Transverse colon (tissue), 4 donors: ENCODE data around the gene ZNF844. TPM values are rescaled to one million over a fixed set of nuclear protein-coding genes. Genes with fewer than 3 reads are reported as not detected.
"Not testable (repeated sequence)": the region's sequence is repeated elsewhere in the genome, so short reads cannot be mapped to it uniquely, and the experiment has no call there.

Source experiments
- DNase-seq: peaks from one replicate; pipeline ENCODE4 v3.0.0-alpha.2; 2019
- H3K27ac ChIP-seq, 4 donors: fragments of 200-600 bp; sonication (generic); 2 replicates each; pipeline ENCODE4 v1.5.1; 2016 to 2018; ENCODE audit warnings: inconsistent platforms in 4 of 4
- H3K27me3 ChIP-seq: fragments of 200-600 bp; sonication (generic); 2 replicates; pipeline ENCODE4 v1.5.1; 2017; ENCODE audit warnings: inconsistent platforms
- H3K36me3 ChIP-seq, 4 donors: fragments of 200-600 bp; sonication (generic); 2 replicates each; pipeline ENCODE4 v1.5.1; 2017 to 2019; ENCODE audit warnings: inconsistent platforms in 4 of 4
- H3K4me1 ChIP-seq, 4 donors: fragments of 200-600 bp; sonication (generic); 2 replicates each; pipeline ENCODE4 v1.5.1; 2017 to 2020; ENCODE audit warnings: inconsistent platforms in 4 of 4
- H3K4me3 ChIP-seq, 4 donors: fragments of 200-600 bp; sonication (generic); 1 replicate in 1 of 4; 2 replicates in 3 of 4; pipeline versions ENCODE4 v1.5.1 to v1.6.1; 2017 to 2019; ENCODE audit warnings: inconsistent platforms in 4 of 4
- H3K9me3 ChIP-seq, 2 donors: fragments of 200-600 bp; sonication (generic); 2 replicates each; pipeline ENCODE4 v1.5.1; 2017 to 2019; ENCODE audit warnings: inconsistent platforms in 2 of 2
- CTCF ChIP-seq, 5 experiments: fragments of 200-600 bp in 3 of 5; fragments of 450-650 bp in 2 of 5; sonication (generic) in 3 of 5; IDR thresholded peaks; 1 replicate in 2 of 5; 2 replicates in 3 of 5; pipeline ENCODE4 v1.5.1; 2016 to 2017; ENCODE audit warnings: antibody characterized with exemption in 5 of 5, inconsistent platforms in 3 of 5, mild to moderate bottlenecking in 2 of 5, moderate library complexity in 1 of 5
- EP300 ChIP-seq: sonication (generic); formaldehyde crosslinking; IDR thresholded peaks from one replicate; pipeline ENCODE4 v1.6.1; 2017; ENCODE audit warnings: antibody characterized with exemption, low read depth
- POLR2A ChIP-seq: fragments of 450-650 bp; IDR thresholded peaks from one replicate; pipeline ENCODE4 v1.6.1; 2016; ENCODE audit warnings: antibody characterized with exemption, mild to moderate bottlenecking, moderate library complexity
- POLR2AphosphoS5 ChIP-seq, 3 donors: sonication (generic); formaldehyde crosslinking; IDR thresholded peaks; one replicate each; pipeline ENCODE4 v1.6.1; 2016; ENCODE audit warnings: antibody characterized with exemption in 3 of 3
- WGBS, 2 donors: methylation state at CpG; one replicate each; pipeline ENCODE4 v1.1.5; 2018; ENCODE audit warnings: low coverage in 1 of 2; 5-methylcytosine and 5-hydroxymethylcytosine counted together
- in situ Hi-C, 4 donors: fragments of 200-750 bp; cut with MboI; loops; one replicate each; pipeline versions ENCODE4 v1.15.0 to v1.15.1; 2017; ENCODE audit warnings: low sequenced_read_pairs in 3 of 4, low pct_ligation_motif_present in 1 of 4, low pct_unique_long_range_greater_than_20kb in 1 of 4
- intact Hi-C: fragments of 100-400 bp; cut with DNase I; formaldehyde crosslinking; loops from one replicate; pipeline ENCODE4 v1.15.1; 2023; ENCODE audit warnings: low total_unique reads
- total RNA-seq, 4 donors: library from RNA; depleted of rRNA; stranded (reverse); fragments of >200 nt; gene quantifications; one replicate each; pipeline ENCODE4 v1.1.0, GENCODE V29; 2016

ZNF844 gene
- total RNA-seq, 4 donors from 2014 or later = 8.6 to 15.3 (median 12.5) TPM

GRCh38 chr19:12077375-12077774 is 12.8 kb downstream of the ZNF844 start:
- no peak for DNase-seq
- Histone ChIP-seq H3K4me1 (no peaks in the 10 kb centered on the region), H3K36me3 (peaks cover 6 to 68% (median 40%) of the 10 kb centered on the region in 4 donors), H3K4me3 (no peak overlapping the region), H3K27ac (no peak overlapping the region), H3K9me3 (peaks cover 93 to 99% of the 10 kb centered on the region in 2 donors), H3K27me3 (no peaks in the 10 kb centered on the region)
- TF ChIP-seq CTCF (IDR thresholded peaks at IDR 0.05) (no peak), EP300 (no peak)
- intact Hi-C loops = no loop called here
- in situ Hi-C loops = no loop called here
- 83 to 95% methylated on average over 1 to 3 of the region's 3 CpGs for WGBS, 2 donors

GRCh38 chr19:12083336-12083735 is 18.8 kb downstream of the ZNF844 start:
- peaks cover 0 to 11% (median 4%) of the 10 kb centered on the region in 4 donors for H3K36me3 ChIP-seq
- intact Hi-C loops, DNase-seq, H3K27ac ChIP-seq, H3K4me3 ChIP-seq, H3K4me1 ChIP-seq, in situ Hi-C loops, H3K27me3 ChIP-seq: not testable (repeated sequence)
- H3K9me3 ChIP-seq = peaks cover 43 to 46% of the 10 kb centered on the region in 2 donors
- WGBS, 2 donors = 90% methylated on average over 6 of the region's 6 CpGs; no CpG with 5 or more reads in 1 of the 2 donors

- intact Hi-C loops = no loop called here
- WGBS, 2 donors = 88 to 93% methylated on average over 3 to 5 of the region's 5 CpGs
- H3K9me3 ChIP-seq = peaks cover 25 to 27% of the 10 kb centered on the region in 2 donors
Measured at GRCh38 chr19:12085074-12085818, 20.7 kb downstream of the ZNF844 start.

GRCh38 chr19:12090807-12091206 is 26.3 kb downstream of the ZNF844 start:
- intact Hi-C loops = loop anchor here (1.0 kb wide), 1 partner anchor 50 kb away; no protein-coding TSS in a partner anchor
- 55 to 78% methylated on average over 2 to 5 of the region's 5 CpGs for whole genome bisulfite sequencing, 2 donors
- in situ Hi-C loops = no loop called here

More at GRCh38 chr19:12085074-12085818, 20.7 kb downstream of the ZNF844 start:
- no peak overlapping the region for H3K4me3 ChIP-seq
- no peaks in the 10 kb centered on the region for H3K4me1 ChIP-seq
- no peaks in the 10 kb centered on the region for H3K36me3 ChIP-seq
- in situ Hi-C loops = no loop called here
- TF ChIP-seq CTCF (IDR thresholded peaks at IDR 0.05) = no peak
- no peak for TF ChIP-seq POLR2AphosphoS5 (IDR thresholded peaks at IDR 0.05)
- no peak for DNase-seq
- no peak overlapping the region for H3K27ac ChIP-seq
- no peaks in the 10 kb centered on the region for H3K27me3 ChIP-seq

More at GRCh38 chr19:12090807-12091206, 26.3 kb downstream of the ZNF844 start:
- H3K27ac ChIP-seq = no peak overlapping the region
- H3K4me3 ChIP-seq = no peak overlapping the region
- H3K4me1 ChIP-seq = peaks cover 0 to 12% (median 3%) of the 10 kb centered on the region in 4 donors
- no peaks in the 10 kb centered on the region for H3K9me3 ChIP-seq
- peak; percentile 58 for DNase-seq
- no peak for TF ChIP-seq POLR2A
- TF ChIP-seq EP300 = no peak
- peak; percentile 30 to 57 (median 45) for TF ChIP-seq CTCF (IDR thresholded peaks at IDR 0.05)
- TF ChIP-seq POLR2AphosphoS5 (IDR thresholded peaks at IDR 0.05) = no peak
- no peaks in the 10 kb centered on the region for H3K27me3 ChIP-seq
- H3K36me3 ChIP-seq = no peaks in the 10 kb centered on the region
